Fibroblast of skin of right quadriceps (primary cell): ENCODE data around the gene ETFBKMT.
"Not testable (repeated sequence)": the region's sequence is repeated elsewhere in the genome, so short reads cannot be mapped to it uniquely, and the experiment has no call there.

Experiments used
- DNase-seq: peaks from one replicate; pipeline ENCODE4 v3.0.0-alpha.2; 2013

Gene ETFBKMT

DNA sequence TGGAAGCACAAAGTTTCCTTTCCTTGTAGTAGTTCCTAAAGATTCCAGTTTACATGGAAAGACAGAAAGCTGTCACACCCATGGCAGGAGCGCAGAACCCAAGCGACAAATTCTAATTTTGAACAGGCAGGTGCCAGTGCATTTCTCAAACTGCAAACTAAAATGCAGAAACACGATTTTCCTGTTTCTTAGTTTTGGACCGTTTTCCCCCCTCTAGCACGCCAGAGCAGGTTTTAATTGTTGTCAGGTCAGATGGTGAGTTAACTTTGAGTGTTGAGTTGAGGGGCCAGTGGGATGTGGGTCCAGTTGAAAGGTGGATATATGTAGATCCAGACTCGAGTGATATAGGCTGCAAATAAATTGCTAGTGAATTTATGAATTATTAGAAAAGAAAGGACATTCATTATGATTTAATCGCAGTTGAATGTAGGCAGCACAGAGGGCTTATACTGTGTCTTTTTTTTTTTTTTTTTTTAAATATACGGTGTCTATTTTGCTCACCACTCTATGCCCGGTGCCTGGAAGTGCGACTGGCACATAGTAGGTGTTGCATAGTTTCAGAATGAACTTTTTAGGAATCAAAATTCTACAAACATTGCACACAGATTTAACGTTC is 909 bp upstream of the ETFBKMT start:
- DNase-seq: no peak

DNA sequence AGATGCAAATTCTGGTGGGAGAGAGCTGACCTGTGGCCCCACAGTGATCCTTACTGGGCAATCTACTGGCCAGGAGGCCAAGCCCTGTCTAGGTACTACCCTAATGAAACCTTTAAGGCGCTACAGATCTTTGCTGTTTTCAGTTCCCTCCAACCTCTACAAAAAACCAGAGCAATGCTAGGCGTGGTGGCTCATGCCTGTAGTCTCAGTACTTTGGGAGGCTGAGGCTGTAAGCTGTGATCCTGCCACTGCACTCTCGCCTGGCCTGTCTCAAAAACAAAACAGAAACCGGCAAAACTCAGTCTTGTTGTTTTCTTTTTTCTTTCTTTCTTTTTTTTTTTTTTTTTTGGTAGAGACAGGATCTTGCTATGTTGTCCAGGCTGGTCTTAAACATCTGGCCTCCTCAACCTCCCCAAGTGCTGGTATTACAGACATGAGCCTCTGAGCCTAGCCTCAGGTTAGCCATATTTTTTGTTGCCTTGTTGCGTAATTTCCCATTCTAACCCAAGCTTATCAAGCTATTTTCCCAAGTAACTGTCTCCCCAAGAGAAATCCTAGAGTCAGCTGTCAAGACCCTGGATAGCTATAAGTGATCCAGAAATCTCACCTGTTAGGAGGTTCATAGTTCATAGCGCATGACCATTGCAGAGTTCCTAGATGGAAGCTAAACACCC is 2.8 kb downstream of the ETFBKMT start:
- DNase-seq: no peak

DNA sequence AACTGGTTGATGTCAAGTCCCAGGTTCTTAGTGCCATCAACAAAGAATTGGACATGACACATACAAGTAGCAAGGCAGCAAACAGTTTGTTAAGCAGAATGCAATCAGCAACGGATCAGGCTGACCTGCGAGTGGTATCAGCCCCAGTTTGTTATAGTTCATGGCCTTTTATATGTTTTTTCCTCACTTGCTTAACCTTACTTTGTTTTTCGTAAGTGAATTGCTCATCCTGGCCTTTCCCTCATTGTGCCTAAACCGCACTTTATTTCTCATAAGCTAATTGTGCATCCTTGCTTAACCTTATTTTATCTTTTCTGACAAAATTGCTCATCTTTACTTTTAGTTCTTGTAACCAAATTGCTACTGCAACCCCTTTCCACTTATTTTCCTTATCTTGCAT is 4.1 kb downstream of the ETFBKMT start:
- DNase-seq: no peak

- DNase-seq: no peak
These were observed 4.5 kb downstream of the ETFBKMT start for GRCh38 chr12:31664038-31664437.

DNA sequence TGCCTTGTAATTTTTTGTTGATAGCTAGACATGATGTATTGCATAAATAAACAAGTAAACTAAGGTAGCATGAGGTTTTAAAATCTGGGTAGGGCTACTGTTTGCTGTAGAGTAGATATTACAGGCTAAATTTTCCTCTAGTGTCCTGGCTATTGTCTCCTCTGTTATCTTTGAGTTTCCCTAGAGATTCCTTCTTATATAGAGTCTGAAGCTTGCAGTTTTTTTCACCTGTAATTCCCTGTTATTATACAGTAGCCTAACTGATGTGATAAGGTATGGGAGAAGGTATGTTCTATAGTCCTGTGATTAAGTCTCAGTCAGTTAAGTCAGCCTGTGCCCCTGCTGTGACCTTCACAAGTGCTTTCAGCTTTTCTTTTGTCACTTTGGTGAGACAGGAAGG is 9.5 kb downstream of the ETFBKMT start:
- no peak for DNase-seq

DNA sequence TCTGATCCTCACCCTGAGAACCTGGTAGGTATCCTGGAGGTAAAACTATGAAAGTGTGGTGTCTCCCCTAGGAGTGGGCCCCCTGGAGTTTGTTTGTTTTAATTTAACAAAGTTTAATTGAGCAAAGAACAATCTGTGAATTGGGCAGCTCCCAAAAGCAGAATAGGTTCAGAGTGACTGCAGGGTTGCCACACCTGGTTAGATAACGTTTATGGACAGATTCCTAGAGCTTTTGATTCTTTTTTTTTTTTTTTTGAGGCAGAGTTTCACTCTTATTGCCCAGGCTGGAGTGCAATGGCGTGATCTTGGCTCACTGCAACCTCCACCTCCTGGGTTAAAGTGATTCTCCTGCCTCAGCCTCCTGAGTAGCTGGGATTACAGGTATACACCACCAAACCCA is 10.1 kb downstream of the ETFBKMT start:
- DNase-seq: not testable (repeated sequence)

DNA sequence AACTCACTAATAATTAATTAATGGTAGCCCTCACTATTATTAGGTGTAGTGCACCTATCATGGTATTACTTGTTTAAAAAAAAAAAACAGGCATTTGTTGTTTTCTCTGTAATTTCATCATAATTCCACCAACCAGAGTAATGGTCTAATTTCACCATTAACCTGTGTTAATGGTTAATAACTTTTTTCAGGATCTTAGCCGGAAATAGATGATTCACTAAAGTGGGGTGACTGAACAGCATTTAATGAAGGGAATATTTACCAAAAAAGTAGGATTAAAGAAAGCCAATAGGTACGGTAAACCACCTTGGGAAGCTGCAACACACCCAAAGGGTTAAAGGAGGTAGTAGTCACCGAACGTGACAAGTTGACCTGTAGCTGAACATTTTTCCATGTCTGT is 13.0 kb downstream of the ETFBKMT start:
- no peak for DNase-seq

DNA sequence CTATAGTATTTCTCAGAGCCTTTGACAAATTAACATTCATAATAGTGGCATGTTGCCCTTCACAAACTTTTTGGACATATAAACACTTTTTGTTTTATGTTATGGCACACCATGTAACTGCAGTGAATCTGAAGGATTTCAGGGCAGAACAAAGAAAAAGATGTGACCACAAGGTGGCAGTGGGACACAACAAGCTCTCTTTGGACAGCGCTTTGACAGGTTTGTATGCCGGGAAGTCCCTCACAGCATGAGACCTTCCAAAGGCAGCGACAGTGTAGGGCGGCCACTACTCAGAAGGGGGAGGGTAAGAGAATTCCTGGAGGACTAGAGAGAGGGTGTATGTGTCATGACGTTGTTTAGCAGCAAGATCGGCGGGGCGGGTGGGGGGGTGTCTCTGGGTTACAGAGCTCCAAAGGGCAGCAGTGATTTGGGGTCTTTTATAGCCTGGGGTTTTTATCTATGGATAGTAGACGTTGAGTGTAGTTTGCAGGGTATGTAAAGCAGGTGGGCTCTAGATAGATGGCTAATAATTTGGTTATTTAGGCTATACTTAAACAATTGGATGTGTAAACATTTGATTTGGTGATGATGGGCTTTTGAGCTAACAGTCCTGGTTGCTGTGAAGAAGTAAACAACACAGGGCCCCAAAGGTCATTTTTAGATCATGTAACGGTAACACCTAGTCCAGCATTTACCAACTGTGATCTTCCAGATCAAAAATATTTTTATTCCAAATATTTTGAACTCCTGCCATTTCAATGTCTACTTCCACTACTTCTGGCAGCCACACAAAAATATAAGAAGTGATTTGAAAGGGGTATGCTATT is 22.9 kb downstream of the ETFBKMT start:
- peak; percentile 73 for DNase-seq

DNA sequence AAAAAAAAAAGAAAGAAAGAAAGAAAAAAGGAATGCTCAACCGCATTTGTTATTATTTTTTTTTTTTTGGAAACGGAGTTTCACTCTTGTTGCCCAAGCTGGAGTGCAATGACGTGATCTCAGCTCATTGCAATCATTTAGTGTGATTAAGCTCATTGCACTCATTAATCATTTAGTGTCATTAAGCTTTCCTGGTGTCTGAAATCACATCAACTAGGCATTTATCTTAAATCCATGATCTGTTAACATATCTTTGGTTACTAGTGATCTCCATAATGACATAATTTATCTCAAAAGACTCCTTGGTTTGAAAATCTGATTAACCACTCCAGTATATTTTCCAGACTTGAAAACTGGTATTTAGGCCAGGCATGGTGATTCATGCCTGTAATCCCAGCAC is 26.3 kb downstream of the ETFBKMT start:
- no peak for DNase-seq

GRCh38 chr12:31687101-31687527 is 27.6 kb downstream of the ETFBKMT start:
- no peak for DNase-seq

- not testable (repeated sequence) for DNase-seq
These were observed 30.4 kb downstream of the ETFBKMT start for GRCh38 chr12:31689921-31690320.

DNA sequence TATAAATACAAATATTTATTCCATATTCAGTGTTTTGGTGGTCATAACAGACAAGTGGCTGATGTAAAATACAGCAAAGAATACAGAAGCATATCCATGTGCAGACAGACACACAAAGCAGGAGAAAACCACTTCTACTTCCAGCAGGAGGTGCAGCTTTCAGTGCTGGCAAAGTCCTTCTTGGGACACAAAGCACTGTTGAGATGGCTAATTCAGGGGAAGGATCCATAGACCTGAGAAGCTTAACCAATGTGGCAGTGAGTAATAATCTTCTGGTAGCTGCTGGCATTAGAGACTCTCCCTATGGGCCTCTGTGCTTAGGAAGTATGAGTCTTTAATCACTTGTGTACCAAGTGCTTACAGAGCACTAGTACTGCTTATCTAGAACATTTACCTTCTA is 42.6 kb downstream of the ETFBKMT start:
- peak; percentile 5 for DNase-seq

- no peak for DNase-seq
These were observed 46.1 kb downstream of the ETFBKMT start for GRCh38 chr12:31705621-31706020.

- DNase-seq: not testable (repeated sequence)
These were observed 48.6 kb downstream of the ETFBKMT start for GRCh38 chr12:31708118-31708517.

- no peak for DNase-seq
These were observed 50.7 kb downstream of the ETFBKMT start for GRCh38 chr12:31710021-31710818.

- no peak for DNase-seq
These were observed 53.4 kb downstream of the ETFBKMT start for GRCh38 chr12:31712877-31713276.

DNA sequence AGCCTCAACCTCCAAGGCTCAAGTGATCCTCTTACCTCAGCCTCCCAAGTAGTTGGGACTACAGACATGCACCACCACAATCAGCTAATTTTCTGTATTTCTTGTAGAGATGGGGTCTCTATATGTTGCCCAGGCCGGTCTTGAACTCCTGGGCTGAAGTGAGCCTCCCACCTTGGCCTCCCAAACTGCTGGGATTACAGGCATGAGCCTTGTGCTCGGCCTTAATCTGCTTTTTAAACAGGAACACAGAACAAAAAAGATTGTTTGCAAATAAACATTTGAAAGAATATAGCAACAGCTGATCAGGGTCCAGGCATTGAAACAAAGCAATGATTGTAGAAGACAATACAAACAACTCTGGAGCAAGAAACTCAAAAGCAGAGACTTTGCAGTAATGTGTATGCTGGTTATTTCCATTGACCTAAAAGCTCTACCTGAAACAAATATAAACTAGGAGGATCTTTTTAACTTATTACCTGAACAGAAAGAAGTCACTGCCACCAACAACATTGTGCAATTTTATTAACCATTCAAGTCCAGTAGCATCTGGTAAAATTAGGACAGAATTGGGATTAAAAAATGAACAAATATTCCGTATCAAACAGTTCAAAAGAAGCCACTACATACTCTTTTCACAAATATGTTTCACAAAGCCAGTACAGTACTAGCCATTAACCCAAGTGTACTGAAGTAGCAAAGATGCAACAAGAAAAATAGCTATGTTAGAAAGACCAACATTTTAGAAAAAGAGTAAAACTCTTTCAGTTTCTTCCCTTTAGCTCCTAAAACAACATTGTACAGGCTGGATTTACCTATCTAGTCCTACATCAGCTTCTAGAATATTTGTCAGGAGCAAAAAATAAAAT is 55.2 kb downstream of the ETFBKMT start:
- no peak for DNase-seq

DNA sequence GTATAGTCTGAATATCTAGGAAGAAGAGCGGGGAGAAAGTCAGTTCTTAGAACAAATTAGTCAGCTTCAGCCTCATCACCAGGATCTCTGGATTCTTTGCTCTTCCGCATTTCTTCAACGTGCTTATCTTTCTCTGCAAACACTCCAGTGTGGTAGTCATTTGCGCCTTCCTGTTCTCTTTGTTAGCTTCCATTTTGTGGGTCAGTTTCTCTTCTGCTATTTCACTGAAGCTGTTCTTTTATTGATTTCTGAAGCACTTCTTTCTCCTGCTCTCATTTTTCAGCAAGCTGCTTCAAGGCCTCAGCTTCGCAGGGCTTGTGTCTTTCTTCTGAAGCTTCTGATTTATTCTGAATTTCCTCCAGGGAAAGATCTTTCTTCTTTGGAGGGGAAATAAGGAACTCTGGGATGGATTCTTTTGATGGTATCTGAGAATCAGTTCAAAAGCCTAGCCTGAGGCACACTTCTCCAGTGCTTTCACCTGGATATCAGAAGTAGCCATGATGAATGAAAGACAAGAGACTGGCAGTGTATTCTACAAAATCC is 55.9 kb downstream of the ETFBKMT start:
- no peak for DNase-seq

DNA sequence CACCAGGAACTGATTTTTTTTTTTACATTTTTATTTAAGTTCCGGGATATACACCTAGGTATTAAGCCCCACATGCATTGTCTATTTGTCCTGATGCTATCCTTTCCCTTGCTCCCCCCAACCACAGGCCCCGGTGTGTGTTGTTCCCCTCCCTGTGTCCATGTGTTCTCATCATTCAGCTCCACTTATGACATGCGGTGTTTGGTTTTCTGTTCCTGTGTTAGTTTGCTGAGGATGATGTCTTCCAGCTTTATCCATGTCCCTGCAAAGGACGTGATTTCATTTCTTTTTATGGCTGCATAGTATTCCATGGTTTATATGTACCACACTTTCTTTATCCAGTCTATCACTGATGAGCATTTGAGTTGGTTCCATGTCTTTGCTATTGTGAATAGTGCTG is 57.5 kb downstream of the ETFBKMT start:
- not testable (repeated sequence) for DNase-seq

GRCh38 chr12:31718542-31719198 is 59.2 kb downstream of the ETFBKMT start:
- DNase-seq: not testable (repeated sequence)

- DNase-seq: no peak
These were observed 63.1 kb downstream of the ETFBKMT start for GRCh38 chr12:31722580-31722979.
